Colonic mucosa (tissue), 4 donors: ENCODE data around the gene SORT1. TPM values are rescaled to one million over a fixed set of nuclear protein-coding genes. Genes with fewer than 3 reads are reported as not detected.

Source experiments
- DNase-seq: peaks from one replicate; pipeline ENCODE4 v3.0.0-alpha.2; 2020
- H3K27ac ChIP-seq: fragments of 200-600 bp; one replicate; pipeline ENCODE4 v1.8.0; 2021
- H3K27me3 ChIP-seq: fragments of 200-600 bp; one replicate; pipeline ENCODE4 v1.8.0; 2021
- H3K36me3 ChIP-seq: fragments of 200-600 bp; one replicate; pipeline ENCODE4 v1.8.0; 2021
- H3K4me1 ChIP-seq: fragments of 200-600 bp; one replicate; pipeline ENCODE4 v1.8.0; 2021; ENCODE audit warnings: mild to moderate bottlenecking
- H3K4me3 ChIP-seq: fragments of 200-600 bp; one replicate; pipeline ENCODE4 v1.8.0; 2021
- H3K9ac ChIP-seq, 2 donors: one replicate each; pipeline ENCODE4 v1.7.0; 2013; ENCODE audit warnings: control low read depth in 2 of 2, low read depth in 2 of 2, low read length in 2 of 2
- H3K9me3 ChIP-seq: fragments of 200-600 bp; one replicate; pipeline ENCODE4 v1.8.0; 2021
- CTCF ChIP-seq: fragments of 200-600 bp; IDR thresholded peaks from one replicate; pipeline ENCODE4 v1.8.0; 2022; ENCODE audit warnings: antibody characterized with exemption, mild to moderate bottlenecking
- intact Hi-C: fragments of 100-400 bp; cut with DNase I; formaldehyde crosslinking; loops from one replicate; pipeline ENCODE4 v1.14.1; 2022
- total RNA-seq, 2 donors: library from RNA; stranded (reverse); fragmentation: NEBNext Ultra II Directional in 1 of 2; extraction: Animal tissue kit (Norgen Biotek cat#: 25700) in 1 of 2; gene quantifications; one replicate each; pipeline ENCODE4 v1.2.1, GENCODE V29; 2021
- donor health status: healthy.
- donor health status: DM: no; HTN: no; CAD: no.
- donor health status: DM: no; HTN: no; CAD: no.

Gene SORT1
- total RNA-seq, 2 donors from 2014 or later: 76.2 to 134 TPM

GRCh38 chr1:109350182-109350581, 47.5 kb downstream of the SORT1 start:
- Histone ChIP-seq H3K36me3 (no peaks in the 10 kb centered on the region), H3K4me1 (peaks cover 3% of the 10 kb centered on the region), H3K9ac (no peak overlapping the region), H3K9me3 (no peaks in the 10 kb centered on the region), H3K27me3 (no peaks in the 10 kb centered on the region), H3K4me3 (no peak overlapping the region), H3K27ac (no peak overlapping the region)
- DNase-seq: no peak
- TF ChIP-seq CTCF: no peak
- intact Hi-C loops: loop anchor here (5.0 kb wide), 1 partner anchor 42 kb away; no protein-coding TSS in a partner anchor

- no peak for TF ChIP-seq CTCF
- no peaks in the 10 kb centered on the region for H3K36me3 ChIP-seq
- peaks cover 3% of the 10 kb centered on the region for H3K4me1 ChIP-seq
- intact Hi-C loops: no loop called here
- DNase-seq: no peak
- no peaks in the 10 kb centered on the region for H3K9me3 ChIP-seq
- no peak overlapping the region for H3K9ac ChIP-seq
- H3K4me3 ChIP-seq: no peak overlapping the region
- no peaks in the 10 kb centered on the region for H3K27me3 ChIP-seq
- no peak overlapping the region for H3K27ac ChIP-seq
These were observed 50.2 kb downstream of the SORT1 start for GRCh38 chr1:109347511-109347910.

GRCh38 chr1:109341944-109342930, 55.5 kb downstream of the SORT1 start:
- no peak for DNase-seq
- intact Hi-C loops: no loop called here
- no peaks in the 10 kb centered on the region for H3K9me3 ChIP-seq
- TF ChIP-seq CTCF: no peak
- no peaks in the 10 kb centered on the region for H3K27me3 ChIP-seq
- H3K9ac ChIP-seq: no peak overlapping the region
- H3K4me3 ChIP-seq: no peak overlapping the region
- H3K36me3 ChIP-seq: no peaks in the 10 kb centered on the region
- H3K4me1 ChIP-seq: no peaks in the 10 kb centered on the region
- no peak overlapping the region for H3K27ac ChIP-seq

DNA sequence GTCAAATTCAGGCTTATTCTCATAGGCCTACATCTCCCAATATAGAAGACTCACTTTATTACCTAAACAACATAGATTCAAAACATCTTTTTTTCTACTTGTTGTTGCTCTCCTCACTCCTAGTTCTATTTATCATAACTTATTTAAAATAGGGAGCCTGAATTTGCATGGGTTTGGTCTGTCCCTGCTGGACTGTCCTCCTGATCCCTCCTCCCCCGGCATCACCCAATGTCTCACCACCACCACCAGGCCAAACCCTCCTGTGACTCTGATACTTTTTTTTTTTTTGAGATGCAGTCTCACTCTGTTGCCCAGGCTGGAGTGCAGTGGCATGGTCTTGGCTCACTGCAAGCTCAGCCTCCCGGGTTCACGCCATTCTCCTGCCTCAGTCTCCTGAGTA, 59.1 kb downstream of the SORT1 start:
- DNase-seq: no peak
- peaks cover 3% of the 10 kb centered on the region for H3K36me3 ChIP-seq
- no peaks in the 10 kb centered on the region for H3K27me3 ChIP-seq
- H3K4me3 ChIP-seq: no peak overlapping the region
- intact Hi-C loops: no loop called here
- TF ChIP-seq CTCF: no peak
- no peak overlapping the region for H3K9ac ChIP-seq
- no peaks in the 10 kb centered on the region for H3K9me3 ChIP-seq
- H3K4me1 ChIP-seq: no peaks in the 10 kb centered on the region
- no peak overlapping the region for H3K27ac ChIP-seq

DNA sequence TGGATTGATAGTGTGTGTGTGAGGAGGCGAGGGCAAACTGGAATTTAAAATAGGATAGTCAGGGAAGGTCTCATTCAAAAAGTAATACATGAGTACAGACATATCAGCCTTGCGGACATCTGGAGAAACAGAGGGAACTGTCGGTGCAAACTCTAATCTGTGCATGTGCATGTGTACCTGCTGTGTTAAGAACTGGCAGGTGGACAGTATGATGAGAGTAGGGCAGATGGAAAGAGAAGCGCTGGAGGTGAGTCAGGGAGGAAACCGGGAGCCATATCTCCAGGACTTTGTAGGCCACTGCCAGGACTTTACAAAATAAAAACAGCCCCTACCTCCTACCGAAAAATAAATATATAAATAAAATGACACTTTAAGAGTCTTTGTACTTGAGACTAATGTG, 59.6 kb downstream of the SORT1 start:
- peaks cover 3% of the 10 kb centered on the region for H3K36me3 ChIP-seq
- intact Hi-C loops: no loop called here
- no peak overlapping the region for H3K9ac ChIP-seq
- H3K9me3 ChIP-seq: no peaks in the 10 kb centered on the region
- H3K4me1 ChIP-seq: no peaks in the 10 kb centered on the region
- no peak for DNase-seq
- no peaks in the 10 kb centered on the region for H3K27me3 ChIP-seq
- H3K4me3 ChIP-seq: no peak overlapping the region
- no peak overlapping the region for H3K27ac ChIP-seq
- TF ChIP-seq CTCF: no peak
